Heart left ventricle (tissue), 16 donors: ENCODE data around the gene ASPG. TPM values are rescaled to one million over a fixed set of nuclear protein-coding genes. Genes with fewer than 3 reads are reported as not detected.

Source experiments
- ATAC-seq, 4 donors: fragments of 200-7000 bp; cut with Tn5 transposase; one replicate each; pipeline ENCODE4 v1.9.1; 2020 to 2022; ENCODE audit warnings: moderate library complexity in 4 of 4, mild to moderate bottlenecking in 3 of 4, moderate number of reproducible peaks in 1 of 4
- DNase-seq, 5 donors: peaks; one replicate each; pipeline ENCODE4 v3.0.0-alpha.2; 2020
- H3K27ac ChIP-seq, 12 donors: fragments of 200-600 bp; sonication (generic) in 4 of 12; one replicate each; pipeline versions ENCODE4 v1.5.0 to v1.8.0; 2016 to 2022; ENCODE audit warnings: mild to moderate bottlenecking in 2 of 12
- H3K27me3 ChIP-seq, 9 donors: fragments of 200-600 bp; sonication (generic) in 2 of 9; one replicate each; pipeline versions ENCODE4 v1.5.1 to v1.8.0; 2016 to 2022; ENCODE audit warnings: mild to moderate bottlenecking in 3 of 9
- H3K36me3 ChIP-seq, 9 donors: fragments of 200-600 bp; sonication (generic) in 2 of 9; one replicate each; pipeline versions ENCODE4 v1.5.0 to v1.8.0; 2018 to 2022; ENCODE audit warnings: mild to moderate bottlenecking in 2 of 9
- H3K4me1 ChIP-seq, 12 donors: fragments of 200-600 bp; sonication (generic) in 4 of 12; one replicate each; pipeline versions ENCODE4 v1.5.0 to v1.8.0; 2016 to 2022; ENCODE audit warnings: mild to moderate bottlenecking in 3 of 12
- H3K4me3 ChIP-seq, 12 donors: fragments of 200-600 bp; sonication (generic) in 4 of 12; one replicate each; pipeline versions ENCODE4 v1.5.0 to v1.8.0; 2017 to 2022; ENCODE audit warnings: mild to moderate bottlenecking in 9 of 12, moderate library complexity in 4 of 12
- H3K9me3 ChIP-seq, 12 donors: fragments of 200-600 bp; sonication (generic) in 4 of 12; one replicate each; pipeline versions ENCODE4 v1.5.0 to v1.8.0; 2016 to 2022; ENCODE audit warnings: mild to moderate bottlenecking in 1 of 12
- CTCF ChIP-seq, 12 donors: fragments of 200-600 bp; sonication (generic) in 4 of 12; IDR thresholded peaks; one replicate each; pipeline versions ENCODE4 v1.5.0 to v1.8.0; 2018 to 2022; ENCODE audit warnings: antibody characterized with exemption in 12 of 12, mild to moderate bottlenecking in 5 of 12
- POLR2A ChIP-seq, 2 donors: fragments of 450-650 bp; IDR thresholded peaks; one replicate each; pipeline ENCODE4 v1.6.1; 2017; ENCODE audit warnings: antibody characterized with exemption in 2 of 2, mild to moderate bottlenecking in 2 of 2, moderate library complexity in 2 of 2
- WGBS, 4 donors: extraction: QIAGEN DNeasy Blood & Tissue Kit in 2 of 4; methylation state at CpG; one replicate each; pipeline versions ENCODE4 v1.1.5 to v1.1.7; 2013 to 2018; 5-methylcytosine and 5-hydroxymethylcytosine counted together
- intact Hi-C, 10 donors: fragments of 100-400 bp; cut with DNase I; formaldehyde crosslinking; loops; one replicate each; pipeline versions ENCODE4 v1.11.1 to v1.14.2; 2022
- microRNA counts, 2 donors: library from miRNA; unstranded; fragments of <30 nt; microRNA quantifications; one replicate each; lab custom pipeline; 2016
- microRNA-seq, 4 donors: library from miRNA; unstranded; fragments of <30 nt; microRNA quantifications; one replicate each; pipeline versions ENCODE4 to v1.2.0, GENCODE V29; 2017 to 2020
- polyA plus RNA-seq, 2 donors: library from polyadenylated mRNA; stranded (reverse); fragments of 200-250 nt; gene quantifications; one replicate each; pipeline ENCODE4 v1.2.3, GENCODE V29; 2013
- total RNA-seq, 9 donors: library from RNA; depleted of rRNA in 2 of 9; stranded (reverse); fragments of >200 nt in 2 of 9; fragmentation: NEBNext Ultra II Directional in 3 of 9; extraction: Animal tissue kit (Norgen Biotek cat#: 25700) in 3 of 9; gene quantifications; one replicate each; pipeline versions ENCODE4 v1.1.0 to v1.2.4, GENCODE V29; 2016 to 2023
- donor health status: ischemic (EF 13 %, LVEDD 7.1; RV severe dilation, severe dysfunction).
- donor health status: healthy with polysubstance abuse.
- donor health status: DM: no; HTN: yes; CAD: no.
- donor health status: DM: no; HTN: no; CAD: no.
- donor health status: ischemic (EF 25% LVEDD 6.9; RV normal size, moderate dysfunction).
- donor health status: ischemic (EF 25% LVEDD 5.7; RV mildly dilated, moderate dysfunction).
- donor health status: healthy.
- donor health status: DM: yes; HTN: yes; CAD: no.
- donor health status: ischemic (EF 35%, LVEDD 5.7; RV mildly dilated, moderate dysfunction).
- donor health status: nonischemic (EF 11% LVEDD 7.7; RV severe dilation, severe dysfunction).
- donor health status: DM: yes; HTN: yes; CAD: no.
- donor health status: PGD.
- donor health status: ischemic (EF 29% LVEDD 5.4; RV normal size, mild dysfunction).
- donor health status: nonischemic (EF 23%, LVEDD 6.1; RV moderate dilation, normal function).

ASPG gene
- total and polyA plus RNA-seq, 11 donors, result 3.2 to 54.6 (median 16.3) TPM

GRCh38 chr14:104163541-104163940, 78.0 kb downstream of the ASPG start:
- TF ChIP-seq CTCF (IDR thresholded peaks at IDR 0.05) (no peak), POLR2A (IDR thresholded peaks at IDR 0.05) (no peak)
- Histone ChIP-seq H3K27ac (no peak overlapping the region), H3K4me3 (no peak overlapping the region), H3K27me3 (no peaks in the 10 kb centered on the region), H3K9me3 (no peaks in the 10 kb centered on the region), H3K36me3 (peaks cover 0 to 10% (median 0%) of the 10 kb centered on the region in 9 donors), H3K4me1 (peaks cover 0 to 15% (median 4%) of the 10 kb centered on the region in 12 donors)
- DNase-seq (no peak), ATAC-seq (no peak)
- intact Hi-C loops, result no loop called here
- WGBS, 4 donors, result 84 to 94% (median 88%) methylated on average over 6 to 21 of the region's 21 CpGs

GRCh38 chr14:104164041-104164440, 78.5 kb downstream of the ASPG start:
- ATAC-seq (no peak), DNase-seq (no peak)
- Histone ChIP-seq H3K27me3 (no peaks in the 10 kb centered on the region), H3K4me3 (no peak overlapping the region), H3K4me1 (peaks cover 0 to 15% (median 4%) of the 10 kb centered on the region in 12 donors), H3K36me3 (peaks cover 0 to 10% (median 0%) of the 10 kb centered on the region in 9 donors), H3K9me3 (no peaks in the 10 kb centered on the region), H3K27ac (no peak overlapping the region)
- 82 to 84% (median 83%) methylated on average over 20 to 23 of the region's 23 CpGs for WGBS, 4 donors
- TF ChIP-seq CTCF (IDR thresholded peaks at IDR 0.05) (no peak), POLR2A (IDR thresholded peaks at IDR 0.05) (no peak)
- intact Hi-C loops, result no loop called here

GRCh38 chr14:104164512-104164911, 79.0 kb downstream of the ASPG start:
- 77 to 83% (median 79%) methylated on average over 9 of the region's 9 CpGs for WGBS, 4 donors
- H3K4me1 ChIP-seq, result peaks cover 0 to 17% (median 7%) of the 10 kb centered on the region in 12 donors
- peaks cover 0 to 10% (median 0%) of the 10 kb centered on the region in 9 donors for H3K36me3 ChIP-seq
- H3K27ac ChIP-seq, result no peak overlapping the region
- no peaks in the 10 kb centered on the region for H3K27me3 ChIP-seq
- no peak for DNase-seq
- TF ChIP-seq POLR2A (IDR thresholded peaks at IDR 0.05) (no peak), CTCF (IDR thresholded peaks at IDR 0.05) (no peak)
- no peak for ATAC-seq
- intact Hi-C loops, result no loop called here
- no peaks in the 10 kb centered on the region for H3K9me3 ChIP-seq
- H3K4me3 ChIP-seq, result no peak overlapping the region

MicroRNA genes within 50 kb of the gene (microRNA counts, 767-probe panel; counts per million panel counts)
- microRNA hsa-miR-203 (lab: Ali Mortazavi, UCI), result 0 to 71.6 counts per million in 2 donors

Small RNAs within 50 kb of the gene (microRNA-seq; reads per million reads assigned to microRNA genes)
- gene MIR203A, result 0 reads per million in 4 donors
- gene MIR203B, result 0 reads per million in 4 donors

Other genes starting within 250 kb of the ASPG start
- gene PPP1R13B, start 238.1 kb upstream of the ASPG start, total RNA-seq, result 10 to 100 TPM; 59.0 to 96.2 (median 78.1) TPM
- gene PPP1R13B, start 238.1 kb upstream of the ASPG start, polyA plus RNA-seq, result 10 to 100 TPM; 27.5 to 47.6 TPM
- 1 to 10 TPM; 1.1 to 9.6 (median 2.1) TPM for gene TDRD9, start 157.2 kb upstream of the ASPG start, total RNA-seq
- 1 to 10 TPM; 1.7 to 9.6 TPM for gene TDRD9, start 157.2 kb upstream of the ASPG start, polyA plus RNA-seq
- 10 to 100 TPM in 8 of 9 donors, 1 to 10 TPM in 1; 9.1 to 42.5 (median 25.5) TPM for gene RD3L, start 143.2 kb upstream of the ASPG start, total RNA-seq
- 10 to 100 TPM in 1 of 2 donors, 1 to 10 TPM in 1; 4.3 to 41.5 TPM for gene RD3L, start 143.2 kb upstream of the ASPG start, polyA plus RNA-seq
- 10 to 100 TPM in 2 of 9 donors, 1 to 10 TPM in 7; 4.9 to 12.6 (median 7.8) TPM for gene KIF26A, start 52.9 kb downstream of the ASPG start, total RNA-seq
- 1 to 10 TPM; 5.0 to 8.0 TPM for gene KIF26A, start 52.9 kb downstream of the ASPG start, polyA plus RNA-seq